Dermis microvascular lymphatic vessel endothelial cell (primary cell): ENCODE results near the gene HGF. TPM values are rescaled to one million over a fixed set of nuclear protein-coding genes. Genes with fewer than 3 reads are reported as not detected.
"Not testable (repeated sequence)": the region's sequence is repeated elsewhere in the genome, so short reads cannot be mapped to it uniquely, and the experiment has no call there.

Experiments used
- DNase-seq, 2 donors: peaks; one replicate each; pipeline versions ENCODE4 v3.0.0 to v3.0.0-alpha.2; 2010; ENCODE audit warnings: low read depth in 2 of 2
- total RNA-seq: library from RNA; depleted of rRNA; stranded (reverse); fragments of >200 nt; gene quantifications from 2 replicates; pipeline ENCODE4 v1.2.1, GENCODE V29; 2014

The HGF gene
- total RNA-seq = 0.25 and 0.77 TPM in 2 replicates

DNA sequence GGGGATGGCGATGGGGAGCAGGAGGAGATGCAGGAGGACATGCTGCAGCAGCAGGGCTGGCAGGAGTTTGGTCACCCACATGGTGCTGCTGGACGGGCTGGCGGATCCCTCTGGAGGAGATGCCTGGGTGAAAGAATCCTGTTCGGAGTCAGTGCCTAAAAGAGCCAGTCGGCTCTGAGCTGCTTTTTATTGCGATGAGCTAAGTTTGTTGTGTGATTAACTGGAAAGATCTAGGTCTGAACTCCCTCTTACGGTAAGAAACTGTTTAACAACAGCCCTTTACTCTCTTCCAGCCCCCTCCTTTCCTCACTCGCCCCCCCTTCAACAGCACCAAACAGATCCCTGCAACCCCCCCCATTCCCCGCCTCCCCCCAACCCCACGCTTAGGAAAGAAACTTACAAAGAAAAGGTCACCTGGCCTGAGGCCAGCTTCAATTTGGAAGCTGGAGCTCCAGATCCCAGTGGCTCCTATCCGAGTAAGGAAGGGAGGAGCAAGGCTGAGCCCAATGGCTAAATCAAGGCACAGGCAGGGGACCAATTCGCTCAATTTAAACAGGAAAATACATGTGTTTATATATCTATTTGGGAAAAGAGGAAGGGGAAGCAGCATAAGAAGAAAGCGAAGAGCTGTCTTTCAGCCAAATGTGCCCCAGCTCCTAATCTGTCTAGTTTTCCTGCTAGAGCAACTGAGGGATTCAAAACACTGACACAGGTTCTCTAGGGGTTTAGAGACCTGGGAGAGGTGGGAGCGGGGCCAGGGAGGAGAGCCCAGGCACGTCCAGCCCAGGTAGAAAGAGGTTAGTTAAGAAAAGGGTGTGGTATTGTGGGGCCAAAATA lies at the start of gene HGF:
Gene HGF (minus strand): TSS at position 157 of the 837 bp plus-strand sequence. CDS start 76 bp downstream, at position 81.
- DNase-seq = peak in 1 of 2 donors; percentile 19

DNA sequence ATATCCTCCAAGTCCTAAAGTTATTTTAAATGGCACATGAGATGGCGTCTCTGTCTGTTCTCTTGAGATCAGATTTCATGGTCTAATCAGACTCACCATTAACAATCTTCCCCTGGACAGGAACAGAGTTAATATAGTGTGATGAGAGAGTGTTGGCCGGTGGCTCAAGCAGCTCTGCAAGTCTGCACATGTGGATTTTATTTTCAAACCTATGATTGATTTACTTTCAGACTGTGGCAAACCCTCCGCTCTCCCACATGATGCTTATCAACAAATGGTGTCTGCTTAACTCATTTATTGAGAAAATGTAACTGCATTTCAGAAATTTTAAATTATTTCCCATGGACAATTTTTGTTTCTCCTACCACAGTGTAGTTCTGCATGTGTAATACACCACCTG lies 46.5 kb upstream of the HGF start:
- DNase-seq = no peak

DNA sequence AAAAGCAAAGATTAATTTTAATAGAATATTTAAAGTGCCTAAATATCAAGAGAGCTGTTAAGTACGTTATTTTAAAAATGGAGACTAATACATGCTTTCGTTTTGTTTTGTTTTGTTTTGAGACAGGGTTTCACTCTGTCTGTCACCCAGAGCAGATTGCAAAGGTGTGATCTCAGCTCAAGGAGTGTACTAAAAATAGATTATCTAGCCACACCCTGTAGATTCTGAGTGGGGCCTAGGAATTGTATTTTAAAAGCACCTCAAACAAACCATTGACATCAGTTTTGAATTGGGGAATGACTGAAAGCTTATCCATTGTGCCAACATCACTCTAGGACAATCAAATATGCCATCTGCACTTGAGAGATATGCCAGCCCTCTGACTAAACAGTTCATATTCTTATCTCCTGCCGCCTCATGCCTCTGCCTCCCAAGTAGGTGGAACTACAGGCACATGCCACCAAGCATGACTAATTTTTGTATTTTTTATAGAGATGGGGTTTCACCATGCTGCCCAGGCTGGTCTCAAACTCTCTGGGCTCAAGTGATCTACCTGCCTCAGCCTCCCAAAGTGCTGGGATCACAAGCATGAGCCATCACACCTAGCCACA lies 43.1 kb upstream of the HGF start:
- DNase-seq = not testable (repeated sequence)

DNA sequence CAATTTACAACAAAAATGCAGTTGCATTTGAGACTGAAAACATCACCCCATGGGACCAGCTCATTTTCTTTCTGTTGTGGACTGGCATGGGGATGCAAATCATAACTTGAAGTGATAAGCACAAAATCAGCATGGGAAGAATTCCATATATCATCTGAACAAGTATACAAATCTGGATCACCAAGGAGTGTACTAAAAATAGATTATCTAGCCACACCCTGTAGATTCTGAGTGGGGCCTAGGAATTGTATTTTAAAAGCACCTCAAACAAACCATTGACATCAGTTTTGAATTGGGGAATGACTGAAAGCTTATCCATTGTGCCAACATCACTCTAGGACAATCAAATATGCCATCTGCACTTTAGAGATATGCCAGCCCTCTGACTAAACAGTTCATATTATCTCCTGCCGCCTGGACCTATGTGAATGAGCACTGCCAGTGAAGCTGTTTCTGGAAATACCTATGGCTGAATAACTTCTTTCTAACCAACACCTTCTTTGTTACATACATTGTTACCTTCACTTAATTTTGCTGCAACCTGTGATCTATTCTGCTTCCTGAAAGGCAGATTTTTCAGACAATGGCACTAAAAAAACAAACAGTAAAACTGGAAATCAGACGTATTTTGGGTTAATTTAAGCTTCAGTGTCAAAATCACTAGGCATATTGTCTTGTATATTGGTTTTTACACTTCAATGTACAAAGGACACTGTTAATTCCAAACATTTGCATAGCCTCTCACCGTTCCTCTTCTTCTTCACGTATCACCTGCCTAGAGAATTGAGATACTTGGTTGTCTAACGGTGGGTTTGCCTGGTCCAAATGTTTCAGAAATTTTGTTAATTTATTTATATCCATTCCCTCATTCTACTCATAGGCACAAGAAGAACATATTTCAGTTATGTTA lies 42.4 kb upstream of the HGF start:
- DNase-seq = no peak

DNA sequence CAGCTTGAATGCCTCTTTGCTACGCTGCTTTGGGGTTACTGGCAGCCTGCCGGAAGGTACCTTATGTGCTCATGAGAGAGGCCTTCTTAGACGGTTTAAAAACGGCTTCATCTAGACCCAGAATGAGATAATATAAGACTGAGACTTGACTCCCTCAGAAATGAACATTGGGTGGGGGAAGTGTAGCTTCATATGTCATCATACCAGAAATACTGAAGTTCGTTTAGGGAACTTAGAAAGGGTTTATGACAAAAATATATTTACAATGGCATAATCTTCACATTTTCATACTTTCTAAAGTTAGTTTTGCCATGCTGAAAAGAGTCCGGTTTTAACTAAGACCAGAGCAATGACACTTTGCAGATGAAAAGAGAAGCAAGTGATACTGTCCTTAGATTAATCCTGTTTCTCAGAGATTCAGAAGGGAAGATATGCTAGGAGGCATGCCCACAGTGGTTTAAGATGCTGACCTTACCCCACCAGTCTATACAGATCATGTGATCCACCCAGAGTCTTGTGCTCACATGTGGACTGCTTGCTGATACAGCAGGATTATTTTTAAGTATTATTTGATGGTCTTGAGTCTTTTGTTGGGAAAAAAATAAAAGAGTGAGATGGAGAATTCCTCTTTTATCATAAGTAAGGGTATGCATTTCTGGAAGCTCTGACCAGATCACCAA lies 40.8 kb upstream of the HGF start:
- no peak for DNase-seq

DNA sequence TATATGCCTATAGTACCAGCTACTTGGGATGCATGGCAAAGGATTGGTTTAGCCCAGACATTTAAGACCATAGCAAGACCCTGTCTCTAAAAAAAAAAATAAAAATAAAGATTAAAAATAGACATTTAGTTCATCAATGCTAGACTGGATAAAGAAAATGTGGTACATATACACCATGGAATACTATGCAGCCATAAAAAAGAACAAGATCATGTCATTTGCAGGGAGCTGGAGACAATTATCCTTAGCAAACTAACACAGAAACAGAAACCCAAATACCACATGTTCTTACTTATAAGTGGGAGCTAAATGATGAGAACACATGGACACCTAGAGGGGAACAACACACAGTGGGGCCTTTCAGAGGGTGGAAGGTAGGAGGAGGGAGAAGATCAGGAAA lies 38.5 kb upstream of the HGF start:
- not testable (repeated sequence) for DNase-seq

DNA sequence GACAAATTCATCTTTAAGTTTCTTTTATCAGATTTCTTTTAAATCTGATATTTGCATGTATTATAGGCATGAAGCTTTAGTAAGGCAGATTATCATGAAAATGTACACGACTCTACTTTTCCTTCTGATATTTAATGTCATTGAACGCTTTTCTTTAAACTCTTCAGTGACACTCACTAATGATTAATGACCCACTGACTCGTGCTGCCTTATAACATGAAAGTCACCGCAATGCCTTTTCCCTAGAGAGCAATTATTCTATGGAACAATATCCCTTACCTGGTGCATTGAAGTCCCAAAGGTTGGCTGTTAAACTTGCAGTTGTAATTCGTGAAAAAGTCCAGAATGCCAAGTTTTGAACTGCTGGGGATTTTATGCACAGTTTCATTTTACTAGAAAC lies 33.4 kb upstream of the HGF start:
- DNase-seq = no peak

DNA sequence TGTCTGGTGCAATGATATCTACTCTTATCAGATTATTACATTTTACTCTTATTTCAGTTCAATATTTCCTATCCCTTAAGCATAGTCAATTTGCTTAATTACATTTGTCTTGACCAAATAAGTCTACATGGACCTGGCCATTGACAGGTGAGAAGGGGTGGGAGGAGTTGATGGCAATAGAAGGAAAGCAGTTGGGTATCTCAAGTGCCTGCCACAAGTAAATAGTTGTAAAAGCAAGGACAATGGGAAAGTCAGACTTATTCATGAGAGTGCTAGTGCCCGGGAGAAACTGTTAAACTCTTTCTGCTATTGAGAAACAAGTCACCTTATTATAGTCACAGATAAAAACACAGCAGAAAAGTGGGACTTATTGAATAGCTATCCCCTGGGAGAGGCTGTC lies 32.4 kb upstream of the HGF start:
- DNase-seq = no peak

DNA sequence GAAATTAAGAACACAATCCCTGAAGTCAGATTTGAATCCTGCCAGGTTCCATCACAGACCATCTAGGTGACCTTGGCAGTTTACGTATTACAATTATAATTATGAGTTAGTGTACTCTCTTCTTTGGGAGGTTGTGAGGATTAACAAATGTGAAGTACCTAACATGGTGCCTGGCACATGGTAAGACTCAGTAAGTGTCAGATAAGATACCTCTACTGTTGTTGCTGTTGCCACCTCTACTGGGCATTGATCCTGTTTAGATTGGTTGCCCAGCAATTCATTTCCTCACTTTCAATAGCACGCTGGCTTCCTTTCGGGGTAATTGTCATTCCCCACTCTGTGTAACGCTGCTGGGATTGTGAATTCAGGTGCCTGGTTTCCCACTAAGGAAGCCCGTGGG lies 31.7 kb upstream of the HGF start:
- DNase-seq = no peak

DNA sequence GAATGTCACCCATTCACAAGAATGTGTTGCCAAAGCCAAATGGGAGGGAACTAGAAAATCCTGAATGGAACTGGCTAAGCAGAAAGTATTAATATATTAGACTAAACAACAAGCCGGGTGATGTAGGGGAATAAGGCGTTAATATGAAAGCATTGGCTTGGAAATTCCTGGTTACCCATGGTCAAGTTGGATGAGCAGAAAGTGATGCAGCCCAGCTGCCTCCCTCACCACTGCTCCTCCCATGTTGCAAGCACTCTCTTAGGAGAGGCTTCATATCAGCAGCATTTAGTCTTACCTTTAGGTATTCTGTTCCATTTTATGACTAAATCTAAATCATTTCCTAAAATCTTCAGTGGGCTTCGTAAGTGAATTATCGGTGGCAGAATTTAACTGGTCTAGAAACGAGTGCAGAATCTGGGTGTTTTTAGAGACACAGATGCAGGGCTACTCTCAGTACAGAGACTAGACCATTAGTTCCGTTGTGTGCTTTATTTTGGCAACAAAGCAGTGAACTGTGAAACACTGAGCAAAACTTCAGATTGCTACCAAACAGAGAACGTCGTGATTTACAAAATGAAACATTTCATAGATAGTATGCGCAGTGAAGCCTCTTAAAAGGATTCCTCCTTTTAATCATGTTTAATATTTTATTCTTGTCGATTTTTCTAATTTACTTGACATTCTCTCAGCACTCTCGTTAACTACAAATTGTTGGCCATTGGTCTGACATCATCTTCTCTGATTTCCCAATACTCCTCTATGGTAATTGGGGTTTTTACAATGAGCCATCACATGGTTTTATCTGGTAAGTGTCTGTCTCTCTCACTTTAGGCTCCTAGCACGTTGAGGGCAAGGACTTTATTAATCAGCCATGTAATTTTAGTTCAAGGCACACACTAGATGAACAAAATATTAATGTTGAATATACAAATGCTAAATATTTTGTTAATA lies 22.0 kb upstream of the HGF start:
- no peak for DNase-seq

DNA sequence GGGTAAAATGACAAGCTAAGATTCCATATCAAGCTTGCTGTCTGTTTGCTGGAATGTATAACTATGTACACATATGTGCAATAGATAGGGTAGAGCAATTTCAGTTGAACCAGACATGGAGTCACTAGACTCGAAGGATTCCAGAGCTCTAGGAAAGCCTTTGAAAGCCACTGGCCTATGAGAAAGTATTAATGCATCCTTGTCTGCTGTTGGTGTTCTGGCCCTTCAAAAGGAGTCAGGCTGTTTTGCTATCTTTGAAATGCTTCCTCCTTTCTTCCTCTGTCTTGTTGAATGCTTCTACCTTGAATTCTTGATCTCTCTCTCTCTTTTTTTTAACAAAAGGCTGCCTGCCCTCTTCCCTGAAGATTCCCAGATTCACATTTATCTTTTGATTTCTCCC lies 20.8 kb upstream of the HGF start:
- no peak for DNase-seq

DNA sequence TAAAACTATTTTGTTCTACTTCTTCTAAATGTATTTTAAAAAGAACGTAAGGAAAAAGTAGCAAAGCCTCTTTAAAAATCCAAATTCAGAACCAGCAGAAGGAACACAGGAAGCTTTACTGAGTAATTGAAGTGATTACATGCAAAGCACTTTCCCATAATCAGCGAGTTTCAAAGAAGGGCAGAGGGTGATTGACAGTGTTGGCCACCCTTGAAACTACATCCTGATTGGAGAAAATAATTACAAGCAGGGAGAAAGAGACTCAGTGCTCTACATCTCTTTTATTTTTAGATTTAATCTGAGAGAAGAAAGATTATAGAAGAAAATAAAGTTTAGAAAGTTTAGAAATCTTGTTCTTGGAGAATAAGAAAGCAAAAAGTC lies 20.3 kb upstream of the HGF start:
- DNase-seq = no peak

DNA sequence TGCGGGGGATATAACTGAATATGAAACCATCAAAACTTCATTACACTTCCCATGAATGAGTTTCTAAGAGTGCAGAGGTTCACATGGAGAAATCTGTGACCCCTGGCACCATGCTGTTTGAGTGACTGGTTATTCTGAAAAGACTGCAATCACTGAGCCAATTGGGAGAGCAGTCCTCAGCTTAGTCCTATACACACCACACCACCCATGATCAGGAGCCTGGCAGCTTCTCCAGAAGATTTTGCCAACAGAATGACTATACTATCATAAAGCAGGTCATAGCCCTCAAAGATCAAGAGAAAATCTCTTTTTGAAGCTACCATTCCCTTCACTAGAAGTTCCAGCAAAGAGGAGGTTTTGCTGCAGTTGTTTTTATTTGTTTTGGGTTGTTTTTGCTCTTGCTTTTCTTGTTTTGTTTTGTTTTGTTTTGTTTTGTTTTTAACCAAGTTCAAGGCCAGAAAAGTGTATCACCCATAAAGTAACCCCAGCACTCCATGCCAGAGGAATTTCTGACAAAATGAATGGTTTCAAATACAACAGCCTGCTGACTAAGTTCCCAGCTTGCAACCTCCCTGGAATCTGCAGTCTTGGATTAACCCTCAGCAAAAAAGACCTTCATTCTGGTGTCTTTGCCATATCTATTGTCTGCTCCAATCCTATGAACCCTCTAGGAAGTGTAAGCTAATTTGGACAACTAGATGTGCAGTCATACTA lies 19.7 kb upstream of the HGF start:
- DNase-seq = no peak

DNA sequence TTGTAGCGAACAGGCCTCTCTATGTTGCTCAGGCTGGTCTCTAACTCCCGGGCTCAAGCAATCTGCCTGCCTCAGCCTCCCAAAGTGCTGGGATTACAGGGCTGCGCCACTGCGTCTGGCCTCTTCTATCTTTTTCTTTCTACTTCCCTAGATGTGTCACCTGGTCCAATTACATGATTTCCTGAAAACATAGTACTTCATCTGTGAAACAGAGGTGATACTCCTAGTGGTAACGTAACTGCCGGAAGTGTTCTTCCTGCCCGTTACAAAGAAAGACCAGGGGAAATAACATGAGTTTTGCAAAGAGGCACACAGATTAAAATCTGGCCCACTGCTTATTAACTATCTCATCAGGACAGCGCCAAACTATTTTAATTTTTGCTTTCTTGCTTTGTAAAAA lies 18.4 kb upstream of the HGF start:
- DNase-seq = peak; percentile 23 to 43

DNA sequence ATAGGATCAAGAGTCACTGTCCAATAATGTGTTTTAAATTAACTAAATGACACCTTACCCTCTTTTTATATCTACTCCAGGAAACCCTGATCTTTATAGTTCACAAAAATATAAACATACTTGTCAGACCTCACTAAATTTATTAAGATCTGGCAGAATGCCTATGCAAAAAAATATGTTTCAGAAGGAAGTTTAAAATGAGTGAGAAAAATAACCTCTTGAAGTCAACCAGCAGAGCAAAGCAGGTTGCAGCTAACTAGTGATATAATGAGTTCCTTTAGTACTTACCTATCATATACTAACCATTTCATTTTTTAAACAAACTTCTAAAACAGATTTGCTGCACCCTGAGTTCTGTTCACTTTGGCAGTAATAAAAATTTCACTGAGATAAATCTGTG lies 14.0 kb upstream of the HGF start:
- DNase-seq = no peak

DNA sequence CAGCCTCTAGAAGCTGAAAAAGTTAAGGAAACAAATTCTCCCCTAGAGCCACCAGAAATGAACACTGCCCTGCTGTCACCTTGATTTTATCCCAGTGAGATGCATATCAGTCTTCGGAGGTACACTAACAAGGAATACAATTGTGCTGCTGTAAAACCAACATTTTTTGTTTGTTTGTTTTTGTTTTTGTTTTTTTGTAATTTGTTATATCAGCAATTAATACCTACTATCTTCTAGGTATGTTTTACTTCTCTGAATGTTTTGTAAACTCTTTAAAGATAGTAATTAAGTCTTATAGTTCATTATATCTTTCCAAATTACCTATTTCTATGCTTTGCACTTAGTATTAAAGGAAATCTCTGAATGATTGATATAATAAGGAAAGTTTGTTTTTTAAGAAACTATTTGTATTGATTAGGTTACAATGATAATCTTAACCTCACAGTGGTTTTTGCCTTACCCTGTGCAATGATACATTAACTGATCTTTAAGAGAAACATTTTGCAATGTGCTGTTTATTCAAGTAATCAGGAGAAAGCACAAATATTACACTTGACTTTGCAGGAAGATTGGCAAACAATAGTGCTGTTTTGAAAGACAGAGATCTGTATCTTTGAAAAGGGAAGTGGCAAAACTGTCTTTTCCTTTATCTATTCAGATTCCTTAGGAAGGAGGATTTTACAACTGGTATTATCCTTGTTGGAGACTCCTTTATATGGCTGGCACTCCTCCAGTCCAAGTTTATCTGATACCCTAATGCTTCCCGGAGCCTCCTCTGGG lies 11.3 kb upstream of the HGF start:
- no peak for DNase-seq

DNA sequence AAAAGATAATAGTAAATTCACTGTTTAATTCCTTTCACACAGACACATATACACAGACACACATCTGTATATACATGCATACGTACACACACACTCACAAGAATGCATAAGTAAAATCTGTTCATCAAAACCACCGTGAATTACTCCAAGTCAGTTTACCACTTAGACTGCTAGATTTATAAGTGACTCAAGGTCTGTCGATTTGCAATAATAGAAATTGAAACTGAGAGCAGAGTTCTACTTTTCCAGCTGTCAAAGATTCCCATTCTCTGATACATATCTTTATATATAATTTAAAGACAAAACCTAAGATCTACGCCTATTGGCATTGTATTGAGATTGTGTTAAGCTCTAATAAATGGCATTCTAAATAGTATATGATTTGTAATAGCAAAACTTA lies 9.9 kb upstream of the HGF start:
- no peak for DNase-seq

DNA sequence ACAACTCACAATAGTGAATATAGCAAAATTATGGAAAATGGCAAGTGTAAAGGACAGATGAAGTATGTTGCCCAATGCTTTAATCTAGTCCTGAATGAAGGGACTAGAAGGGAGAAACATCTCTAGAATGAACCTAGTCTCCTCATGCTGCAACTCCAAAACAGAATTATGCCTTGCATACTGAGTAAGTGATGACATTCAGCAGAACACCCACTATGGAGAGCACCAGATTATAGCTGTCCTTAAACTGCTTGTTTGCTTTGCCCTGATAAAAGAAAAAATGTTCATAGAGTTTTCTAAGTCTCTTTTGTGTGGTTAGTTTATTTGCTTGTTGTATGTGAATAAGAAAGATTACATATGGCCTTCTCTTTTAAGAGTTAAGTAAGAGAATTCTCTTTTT lies 7.8 kb upstream of the HGF start:
- DNase-seq = no peak
